Measurements from ENCODE around the gene CCDC194. TPM values are rescaled to one million over a fixed set of nuclear protein-coding genes. Genes with fewer than 3 reads are reported as not detected.

The CCDC194 gene
- total and polyA plus RNA-seq, 2 of the 13 experiments (the other 11 are each of a cell fraction or from before 2014, with no cell fraction given): 0.13 to 0.21 TPM

DNA sequence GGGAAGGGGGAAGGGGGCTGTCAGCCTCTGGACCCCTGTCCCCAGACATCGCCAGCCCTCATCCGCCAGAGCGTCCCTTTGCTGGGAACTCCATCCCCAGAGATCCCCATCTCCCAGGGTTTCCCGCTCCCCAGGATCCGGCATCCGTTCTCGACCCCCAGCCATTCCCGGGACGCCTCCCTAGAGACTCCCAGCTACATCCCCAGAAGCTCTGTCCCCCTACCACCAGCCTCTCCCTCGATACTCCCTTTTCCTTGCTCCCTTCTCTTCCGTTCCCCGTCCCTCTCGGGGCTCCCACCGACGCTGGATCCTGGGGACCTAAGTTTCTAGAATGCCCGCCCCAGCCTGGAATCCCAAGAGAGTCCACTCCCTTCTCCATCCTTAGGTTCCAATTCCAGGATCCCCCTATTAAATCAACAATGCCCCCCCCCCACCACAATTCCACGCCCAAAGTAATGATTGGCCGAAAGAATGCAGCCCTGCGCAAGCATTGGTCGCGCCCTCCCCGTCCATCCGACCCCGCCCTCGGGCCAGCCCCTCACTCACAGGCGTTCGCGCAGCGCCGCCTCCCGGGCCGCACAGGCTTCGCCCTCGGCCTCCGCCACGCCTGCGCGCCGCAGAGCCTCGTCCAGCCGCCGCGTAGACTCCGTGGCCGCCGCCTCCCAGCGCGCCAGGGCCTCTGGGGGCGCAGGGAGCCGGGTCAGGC lies 3.2 kb downstream of the CCDC194 start (continued):
- TF ChIP-seq MXD4 (CRISPR knock-in tag; IDR thresholded peaks at IDR 0.05) (peak; percentile 25; the same call in 1 of the 2 replicates), ZKSCAN8 (CRISPR knock-in tag; IDR thresholded peaks at IDR 0.05; ENCODE audit: borderline replicate concordance) (no peak), POGZ (CRISPR knock-in tag; IDR thresholded peaks at IDR 0.05) (peak; percentile 62), TSC22D2 (CRISPR knock-in tag; IDR thresholded peaks at IDR 0.05; ENCODE audit: borderline replicate concordance) (no peak), KMT2A (CRISPR knock-in tag; IDR thresholded peaks at IDR 0.05) (no peak), ZNF343 (CRISPR knock-in tag; IDR thresholded peaks at IDR 0.05) (no peak), U2AF1 (optimal IDR thresholded peaks at IDR 0.05; ENCODE audit: low read depth, low read length) (no peak), DPF2 (CRISPR knock-in tag; IDR thresholded peaks at IDR 0.05; ENCODE audit: borderline replicate concordance, low read depth) (no peak), NR2C2 (CRISPR knock-in tag; IDR thresholded peaks at IDR 0.05; ENCODE audit: borderline replicate concordance) (no peak)
- TF ChIP-seq, protein P1, sequence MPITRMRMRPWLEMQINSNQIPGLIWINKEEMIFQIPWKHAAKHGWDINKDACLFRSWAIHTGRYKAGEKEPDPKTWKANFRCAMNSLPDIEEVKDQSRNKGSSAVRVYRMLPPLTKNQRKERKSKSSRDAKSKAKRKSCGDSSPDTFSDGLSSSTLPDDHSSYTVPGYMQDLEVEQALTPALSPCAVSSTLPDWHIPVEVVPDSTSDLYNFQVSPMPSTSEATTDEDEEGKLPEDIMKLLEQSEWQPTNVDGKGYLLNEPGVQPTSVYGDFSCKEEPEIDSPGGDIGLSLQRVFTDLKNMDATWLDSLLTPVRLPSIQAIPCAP (CRISPR knock-in tag; IDR thresholded peaks at IDR 0.05; ENCODE audit: low read depth): no peak
- TF ChIP-seq, protein P2, sequence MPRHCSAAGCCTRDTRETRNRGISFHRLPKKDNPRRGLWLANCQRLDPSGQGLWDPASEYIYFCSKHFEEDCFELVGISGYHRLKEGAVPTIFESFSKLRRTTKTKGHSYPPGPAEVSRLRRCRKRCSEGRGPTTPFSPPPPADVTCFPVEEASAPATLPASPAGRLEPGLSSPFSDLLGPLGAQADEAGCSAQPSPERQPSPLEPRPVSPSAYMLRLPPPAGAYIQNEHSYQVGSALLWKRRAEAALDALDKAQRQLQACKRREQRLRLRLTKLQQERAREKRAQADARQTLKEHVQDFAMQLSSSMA (CRISPR knock-in tag; IDR thresholded peaks at IDR 0.05): no peak
- TF ChIP-seq, protein P3, sequence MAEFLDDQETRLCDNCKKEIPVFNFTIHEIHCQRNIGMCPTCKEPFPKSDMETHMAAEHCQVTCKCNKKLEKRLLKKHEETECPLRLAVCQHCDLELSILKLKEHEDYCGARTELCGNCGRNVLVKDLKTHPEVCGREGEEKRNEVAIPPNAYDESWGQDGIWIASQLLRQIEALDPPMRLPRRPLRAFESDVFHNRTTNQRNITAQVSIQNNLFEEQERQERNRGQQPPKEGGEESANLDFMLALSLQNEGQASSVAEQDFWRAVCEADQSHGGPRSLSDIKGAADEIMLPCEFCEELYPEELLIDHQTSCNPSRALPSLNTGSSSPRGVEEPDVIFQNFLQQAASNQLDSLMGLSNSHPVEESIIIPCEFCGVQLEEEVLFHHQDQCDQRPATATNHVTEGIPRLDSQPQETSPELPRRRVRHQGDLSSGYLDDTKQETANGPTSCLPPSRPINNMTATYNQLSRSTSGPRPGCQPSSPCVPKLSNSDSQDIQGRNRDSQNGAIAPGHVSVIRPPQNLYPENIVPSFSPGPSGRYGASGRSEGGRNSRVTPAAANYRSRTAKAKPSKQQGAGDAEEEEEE (CRISPR knock-in tag; IDR thresholded peaks at IDR 0.05; ENCODE audit: borderline replicate concordance): no peak
- TF ChIP-seq, protein P4, sequence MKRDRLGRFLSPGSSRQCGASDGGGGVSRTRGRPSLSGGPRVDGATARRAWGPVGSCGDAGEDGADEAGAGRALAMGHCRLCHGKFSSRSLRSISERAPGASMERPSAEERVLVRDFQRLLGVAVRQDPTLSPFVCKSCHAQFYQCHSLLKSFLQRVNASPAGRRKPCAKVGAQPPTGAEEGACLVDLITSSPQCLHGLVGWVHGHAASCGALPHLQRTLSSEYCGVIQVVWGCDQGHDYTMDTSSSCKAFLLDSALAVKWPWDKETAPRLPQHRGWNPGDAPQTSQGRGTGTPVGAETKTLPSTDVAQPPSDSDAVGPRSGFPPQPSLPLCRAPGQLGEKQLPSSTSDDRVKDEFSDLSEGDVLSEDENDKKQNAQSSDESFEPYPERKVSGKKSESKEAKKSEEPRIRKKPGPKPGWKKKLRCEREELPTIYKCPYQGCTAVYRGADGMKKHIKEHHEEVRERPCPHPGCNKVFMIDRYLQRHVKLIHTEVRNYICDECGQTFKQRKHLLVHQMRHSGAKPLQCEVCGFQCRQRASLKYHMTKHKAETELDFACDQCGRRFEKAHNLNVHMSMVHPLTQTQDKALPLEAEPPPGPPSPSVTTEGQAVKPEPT (CRISPR knock-in tag; IDR thresholded peaks at IDR 0.05; ENCODE audit: low read depth): no peak
- TF ChIP-seq, protein P5, sequence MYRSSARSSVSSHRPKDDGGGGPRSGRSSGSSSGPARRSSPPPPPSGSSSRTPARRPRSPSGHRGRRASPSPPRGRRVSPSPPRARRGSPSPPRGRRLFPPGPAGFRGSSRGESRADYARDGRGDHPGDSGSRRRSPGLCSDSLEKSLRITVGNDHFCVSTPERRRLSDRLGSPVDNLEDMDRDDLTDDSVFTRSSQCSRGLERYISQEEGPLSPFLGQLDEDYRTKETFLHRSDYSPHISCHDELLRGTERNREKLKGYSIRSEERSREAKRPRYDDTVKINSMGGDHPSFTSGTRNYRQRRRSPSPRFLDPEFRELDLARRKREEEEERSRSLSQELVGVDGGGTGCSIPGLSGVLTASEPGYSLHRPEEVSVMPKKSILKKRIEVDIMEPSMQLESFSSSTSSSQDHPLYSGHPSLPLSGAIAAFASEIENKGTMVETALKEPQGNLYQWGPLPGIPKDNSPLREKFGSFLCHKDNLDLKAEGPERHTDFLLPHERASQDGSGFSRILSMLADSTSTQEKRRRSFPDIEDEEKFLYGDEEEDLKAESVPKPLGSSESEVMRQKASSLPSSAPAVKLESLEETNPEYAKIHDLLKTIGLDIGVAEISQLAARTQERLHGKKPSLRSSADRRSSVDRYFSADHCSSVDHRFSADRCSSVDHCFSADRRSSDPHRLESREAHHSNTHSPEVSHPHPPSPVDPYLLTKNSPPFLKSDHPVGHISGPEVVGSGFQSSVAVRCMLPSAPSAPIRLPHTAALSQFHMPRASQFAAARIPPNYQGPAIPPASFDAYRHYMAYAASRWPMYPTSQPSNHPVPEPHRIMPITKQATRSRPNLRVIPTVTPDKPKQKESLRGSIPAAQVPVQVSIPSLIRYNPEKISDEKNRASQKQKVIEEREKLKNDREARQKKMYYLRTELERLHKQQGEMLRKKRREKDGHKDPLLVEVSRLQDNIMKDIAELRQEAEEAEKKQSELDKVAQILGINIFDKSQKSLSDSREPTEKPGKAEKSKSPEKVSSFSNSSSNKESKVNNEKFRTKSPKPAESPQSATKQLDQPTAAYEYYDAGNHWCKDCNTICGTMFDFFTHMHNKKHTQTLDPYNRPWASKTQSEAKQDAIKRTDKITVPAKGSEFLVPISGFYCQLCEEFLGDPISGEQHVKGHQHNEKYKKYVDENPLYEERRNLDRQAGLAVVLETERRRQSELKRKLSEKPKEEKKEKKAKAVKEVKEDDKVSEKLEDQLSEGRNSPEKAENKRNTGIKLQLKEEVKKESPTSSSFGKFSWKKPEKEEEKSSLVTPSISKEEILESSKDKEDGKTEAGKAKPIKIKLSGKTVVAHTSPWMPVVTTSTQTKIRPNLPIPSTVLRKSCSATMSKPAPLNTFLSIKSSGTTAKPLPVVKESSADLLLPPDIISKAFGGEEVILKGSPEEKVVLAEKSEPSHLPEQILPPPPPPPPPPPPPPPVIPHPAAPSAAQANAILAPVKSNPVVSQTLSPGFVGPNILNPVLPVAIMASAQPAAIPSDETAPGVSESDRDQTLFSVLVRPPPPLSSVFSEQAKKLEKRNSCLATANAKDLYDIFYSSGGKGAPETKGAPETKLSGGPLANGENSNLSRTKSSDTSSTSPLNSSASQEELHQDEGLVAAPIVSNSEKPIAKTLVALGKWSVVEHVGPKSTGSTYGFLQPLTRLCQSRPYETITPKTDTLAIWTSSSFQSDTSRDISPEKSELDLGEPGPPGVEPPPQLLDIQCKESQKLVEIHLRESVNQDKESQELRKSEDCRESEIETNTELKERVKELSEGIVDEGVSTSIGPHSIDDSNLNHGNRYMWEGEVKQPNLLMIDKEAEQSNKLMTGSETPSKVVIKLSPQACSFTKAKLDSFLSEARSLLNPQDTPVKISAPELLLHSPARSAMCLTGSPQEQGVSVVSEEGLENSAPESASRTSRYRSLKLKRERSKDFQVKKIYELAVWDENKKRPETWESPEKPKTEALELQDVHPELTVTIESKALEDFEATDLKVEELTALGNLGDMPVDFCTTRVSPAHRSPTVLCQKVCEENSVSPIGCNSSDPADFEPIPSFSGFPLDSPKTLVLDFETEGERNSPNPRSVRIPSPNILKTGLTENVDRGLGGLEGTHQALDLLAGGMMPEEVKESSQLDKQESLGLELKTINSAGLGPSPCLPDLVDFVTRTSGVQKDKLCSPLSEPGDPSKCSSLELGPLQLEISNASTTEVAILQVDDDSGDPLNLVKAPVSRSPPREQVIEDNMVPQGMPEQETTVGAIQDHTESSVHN (CRISPR knock-in tag; IDR thresholded peaks at IDR 0.05): no peak
- TF ChIP-seq, protein P6, sequence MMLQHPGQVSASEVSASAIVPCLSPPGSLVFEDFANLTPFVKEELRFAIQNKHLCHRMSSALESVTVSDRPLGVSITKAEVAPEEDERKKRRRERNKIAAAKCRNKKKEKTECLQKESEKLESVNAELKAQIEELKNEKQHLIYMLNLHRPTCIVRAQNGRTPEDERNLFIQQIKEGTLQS (CRISPR knock-in tag; IDR thresholded peaks at IDR 0.05): no peak
